Measurements from ENCODE around the gene IL22RA2.

Gene IL22RA2

GRCh38 chr6:137167702-137168377 is 5.6 kb downstream of the IL22RA2 start:
- no peak for DNase-seq (ENCODE audit: low read depth in 1 of 2, low spot score in 1 of 2)

- no peak for DNase-seq (ENCODE audit: low read depth in 1 of 2, low spot score in 1 of 2)
Measured at GRCh38 chr6:137166247-137167098, 7.0 kb downstream of the IL22RA2 start.

- no peak for DNase-seq (ENCODE audit: low read depth in 1 of 2, low spot score in 1 of 2)
Measured at GRCh38 chr6:137165375-137166246, 7.8 kb downstream of the IL22RA2 start.

GRCh38 chr6:137163732-137164318 is 9.6 kb downstream of the IL22RA2 start:
- no peak for DNase-seq (ENCODE audit: low read depth in 1 of 2, low spot score in 1 of 2)

- DNase-seq (ENCODE audit: low read depth in 1 of 2, low spot score in 1 of 2): no peak
Measured at GRCh38 chr6:137162692-137163306, 10.6 kb downstream of the IL22RA2 start.

GRCh38 chr6:137161949-137162348 is 11.5 kb downstream of the IL22RA2 start:
- no peak for DNase-seq (ENCODE audit: low read depth in 1 of 2, low spot score in 1 of 2)

- no peak for DNase-seq (ENCODE audit: low read depth in 1 of 2, low spot score in 1 of 2)
Measured at GRCh38 chr6:137160763-137161162, 12.7 kb downstream of the IL22RA2 start.

- DNase-seq (ENCODE audit: low read depth in 1 of 2, low spot score in 1 of 2): no peak
Measured at GRCh38 chr6:137159912-137160311, 13.5 kb downstream of the IL22RA2 start.

- no peak for DNase-seq (ENCODE audit: low read depth in 1 of 2, low spot score in 1 of 2)
Measured at GRCh38 chr6:137157601-137158000, 15.8 kb downstream of the IL22RA2 start.

- DNase-seq (ENCODE audit: low read depth in 1 of 2, low spot score in 1 of 2): no peak
Measured at GRCh38 chr6:137156650-137157049, 16.8 kb downstream of the IL22RA2 start.

- peak in 1 of 2 donors; percentile 26 for DNase-seq (ENCODE audit: low read depth in 1 of 2, low spot score in 1 of 2)
Measured at GRCh38 chr6:137155830-137156229, 17.6 kb downstream of the IL22RA2 start.

- DNase-seq (ENCODE audit: low read depth in 1 of 2, low spot score in 1 of 2): no peak
Measured at GRCh38 chr6:137150072-137150471, 23.4 kb downstream of the IL22RA2 start.

GRCh38 chr6:137149035-137149393 is 24.4 kb downstream of the IL22RA2 start:
- DNase-seq (ENCODE audit: low read depth in 1 of 2, low spot score in 1 of 2): no peak

- DNase-seq (ENCODE audit: low read depth in 1 of 2, low spot score in 1 of 2): no peak
Measured at GRCh38 chr6:137148306-137149034, 25.0 kb downstream of the IL22RA2 start.

- DNase-seq (ENCODE audit: low read depth in 1 of 2, low spot score in 1 of 2): no peak
Measured at GRCh38 chr6:137147195-137147594, 26.2 kb downstream of the IL22RA2 start.

- no peak for DNase-seq (ENCODE audit: low read depth in 1 of 2, low spot score in 1 of 2)
Measured at GRCh38 chr6:137146206-137146605, 27.2 kb downstream of the IL22RA2 start.

GRCh38 chr6:137145421-137145820 is 28.0 kb downstream of the IL22RA2 start:
- DNase-seq (ENCODE audit: low read depth in 1 of 2, low spot score in 1 of 2): no peak

GRCh38 chr6:137136065-137136464 is 37.4 kb downstream of the IL22RA2 start:
- no peak for DNase-seq (ENCODE audit: low read depth in 1 of 2, low spot score in 1 of 2)

GRCh38 chr6:137134483-137134882 is 39.0 kb downstream of the IL22RA2 start:
- DNase-seq (ENCODE audit: low read depth in 1 of 2, low spot score in 1 of 2): no peak

GRCh38 chr6:137133122-137133521 is 40.3 kb downstream of the IL22RA2 start:
- no peak for DNase-seq (ENCODE audit: low read depth in 1 of 2, low spot score in 1 of 2)

Measured in activated CD4-positive, alpha-beta T cell treated with anti-CD3 and anti-CD28 coated beads, Interleukin-2, amount 50 U/mL, for 24 hours (primary cell).